T-helper 1 cell treated with Interleukin-12 subunit alpha and Interleukin-12 subunit beta and Interleukin-4 antibody, amounts not matched to agents 30 ng/mL and 1 ng/mL, for 36 hours (primary cell): Measurements from ENCODE around the gene PKLR. TPM values are rescaled to one million over a fixed set of nuclear protein-coding genes. Genes with fewer than 3 reads are reported as not detected.
"Not testable (repeated sequence)": the region's sequence is repeated elsewhere in the genome, so short reads cannot be mapped to it uniquely, and the experiment has no call there.

Experiments
- intact Hi-C: fragments of 100-400 bp; cut with micrococcal nuclease; formaldehyde crosslinking; loops from one replicate; pipeline ENCODE4 v1.15.1; 2024
- total RNA-seq: library from RNA; stranded (reverse); gene quantifications from 2 replicates; pipeline ENCODE4 v1.2.3, GENCODE V29; 2022

The PKLR gene
- not detected in 2 replicates for total RNA-seq

GRCh38 chr1:155301342-155301841 lies at the start of gene PKLR:
PKLR (minus strand) TSS chr1:155301438; CDS start chr1:155301395, 43 bp downstream.
- intact Hi-C loops: no loop called here

DNA sequence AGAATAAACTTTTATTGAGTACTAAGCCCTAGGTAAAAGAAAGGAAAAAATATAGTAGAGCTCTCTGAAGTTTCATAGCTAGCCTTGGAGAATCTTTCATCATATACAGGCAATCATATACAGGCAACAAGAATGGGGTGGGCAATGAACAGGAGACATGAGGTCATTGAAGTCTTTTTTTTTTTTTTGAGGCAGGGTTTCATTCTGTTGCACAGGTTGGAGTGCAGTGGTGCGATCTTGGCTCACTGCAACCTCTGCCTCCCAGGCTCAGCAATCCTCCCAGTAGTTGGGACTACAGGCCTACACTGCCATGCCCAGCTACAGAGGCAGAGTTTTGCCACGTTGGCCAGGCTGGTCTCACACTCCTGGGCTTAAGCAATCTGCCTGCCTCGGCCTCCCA lies 41.6 kb upstream of the PKLR start:
- intact Hi-C loops: no loop called here

DNA sequence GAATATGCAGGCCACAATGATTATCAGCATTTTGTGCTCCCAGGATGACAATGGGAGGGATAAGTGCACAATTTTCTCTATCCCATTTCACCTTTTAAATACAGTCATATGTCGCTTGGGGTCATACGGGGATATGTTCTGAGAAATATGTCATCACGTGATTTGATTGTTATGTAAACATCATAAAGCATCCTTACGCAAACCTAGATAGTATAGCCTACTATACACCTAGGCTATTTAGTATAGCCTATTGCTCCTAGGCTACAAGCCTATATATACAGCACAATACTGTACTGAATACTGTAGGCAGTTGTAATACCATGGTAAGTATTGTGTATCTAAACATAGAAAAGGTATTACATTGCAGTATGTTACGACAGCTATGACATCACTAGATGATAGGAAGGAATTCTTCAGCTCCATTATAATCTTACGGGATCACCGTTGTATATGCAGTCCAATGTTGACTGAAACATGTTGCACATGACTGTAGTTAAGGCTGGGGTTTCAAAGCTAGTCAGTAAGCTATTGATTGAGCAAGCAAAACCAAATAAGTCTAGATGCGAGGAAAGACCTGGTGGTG lies 38.4 kb upstream of the PKLR start:
- intact Hi-C loops: loop anchor here (5.0 kb wide), 1 partner anchor 163 kb away; no protein-coding TSS in a partner anchor

DNA sequence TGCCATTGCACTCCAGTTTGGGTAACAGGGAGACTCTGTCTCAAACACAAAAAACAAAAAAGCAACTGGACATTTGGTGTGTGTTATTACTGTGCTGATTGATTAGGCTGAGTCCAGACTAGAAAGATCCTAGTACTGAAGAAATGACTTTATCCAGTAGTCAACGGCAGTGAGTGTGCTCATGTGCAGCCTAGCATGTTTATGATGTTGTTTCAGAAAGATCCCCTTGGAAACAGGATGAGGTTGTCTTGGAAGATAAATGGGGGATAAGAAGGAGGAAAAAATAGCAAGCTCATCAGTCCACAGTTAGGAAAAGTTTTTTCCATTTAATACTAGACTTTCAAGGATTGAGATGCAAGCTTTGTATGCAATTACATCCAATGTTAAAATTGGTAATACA lies 33.7 kb upstream of the PKLR start:
- intact Hi-C loops: loop anchor here (5.0 kb wide), 1 partner anchor 167 kb away; no protein-coding TSS in a partner anchor

DNA sequence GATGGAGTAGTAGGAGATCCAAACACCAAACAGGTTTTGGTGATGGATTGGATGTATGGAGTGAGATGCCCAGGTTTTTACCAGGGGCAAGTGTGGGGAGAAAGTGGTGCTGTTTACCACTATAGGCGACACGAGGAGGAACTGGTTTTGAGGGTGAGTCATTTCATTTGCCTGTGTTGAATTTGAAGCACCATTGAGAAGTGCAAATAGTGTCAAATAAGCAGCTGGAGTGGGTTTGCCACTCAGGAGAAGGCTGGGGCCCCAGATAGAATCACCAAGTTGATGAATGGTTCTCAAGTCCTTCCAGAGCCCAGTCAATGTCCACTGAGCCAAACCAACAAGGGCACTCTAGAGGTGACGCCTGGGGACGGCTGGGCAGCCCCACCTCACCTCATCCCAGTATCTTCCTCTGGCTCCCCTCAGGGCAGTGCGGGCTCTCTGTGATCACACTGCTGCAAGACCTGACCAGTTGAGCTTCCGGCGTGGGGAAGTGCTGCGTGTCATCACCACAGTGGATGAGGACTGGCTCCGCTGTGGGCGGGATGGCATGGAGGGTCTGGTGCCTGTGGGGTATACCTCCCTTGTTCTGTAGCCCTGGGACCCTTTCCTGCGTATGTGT lies 28.9 kb upstream of the PKLR start:
- intact Hi-C loops: no loop called here

GRCh38 chr1:155328856-155329255 lies 27.6 kb upstream of the PKLR start:
- intact Hi-C loops: not testable (repeated sequence)

DNA sequence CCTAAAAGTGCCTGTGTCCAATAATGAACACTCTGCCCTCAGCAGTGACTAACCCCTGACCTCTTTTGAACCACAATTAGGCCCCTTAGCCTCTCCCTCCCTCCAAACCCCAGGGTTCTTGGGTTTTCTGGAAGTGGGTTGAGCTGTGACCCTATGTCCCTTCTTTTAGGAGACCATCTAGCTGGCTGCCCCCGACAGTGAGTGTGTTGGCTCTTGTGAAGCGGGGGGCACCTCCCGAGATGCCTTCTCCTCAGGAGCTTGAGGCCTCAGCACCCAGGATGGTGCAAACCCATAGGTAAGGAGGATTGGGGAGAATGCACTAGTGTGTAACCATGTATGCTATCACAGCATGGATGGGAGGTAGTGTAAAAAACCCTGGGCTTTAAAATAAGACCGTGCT lies 26.7 kb upstream of the PKLR start:
- intact Hi-C loops: no loop called here

DNA sequence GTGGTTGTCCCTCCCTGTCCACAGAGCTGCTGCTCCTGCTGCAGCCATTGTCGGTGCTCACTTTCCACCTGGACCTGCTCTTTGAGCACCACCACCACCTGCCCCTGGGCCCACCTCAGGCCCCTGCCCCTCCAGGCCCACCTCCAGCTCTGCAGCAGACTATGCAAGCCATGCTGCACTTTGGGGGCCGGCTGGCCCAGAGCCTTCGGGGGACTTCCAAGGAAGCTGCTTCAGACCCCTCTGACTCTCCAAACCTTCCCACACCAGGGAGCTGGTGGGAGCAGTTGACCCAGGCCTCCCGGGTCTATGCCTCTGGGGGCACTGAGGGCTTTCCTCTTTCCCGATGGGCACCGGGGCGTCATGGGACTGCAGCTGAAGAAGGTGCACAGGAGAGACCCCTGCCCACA lies 25.4 kb upstream of the PKLR start:
- intact Hi-C loops: no loop called here

DNA sequence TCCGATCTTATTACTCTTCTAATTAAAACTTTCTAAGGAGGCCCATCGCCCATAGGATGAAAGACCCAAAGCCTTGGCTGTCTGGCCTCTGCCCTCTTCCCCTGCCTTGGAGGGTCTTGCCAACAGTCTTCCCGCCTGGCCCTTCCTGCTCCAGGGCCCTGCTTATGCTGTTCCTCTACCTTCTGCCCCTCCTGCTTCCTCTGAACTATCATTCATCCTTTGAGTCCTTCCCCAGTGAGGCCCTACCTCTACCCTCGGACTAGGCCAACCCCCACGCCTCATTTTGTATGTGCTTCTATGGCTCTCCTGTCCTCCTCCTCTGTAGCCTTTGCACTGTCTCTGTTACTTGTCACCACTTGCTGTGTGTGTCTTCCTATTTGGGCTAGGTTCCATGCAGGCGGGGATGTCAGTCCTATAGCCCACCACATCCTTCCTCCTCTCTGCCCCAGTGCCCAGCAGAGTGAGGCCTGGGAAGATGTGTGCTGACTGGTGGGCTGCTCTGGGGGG lies 24.8 kb upstream of the PKLR start:
- intact Hi-C loops: no loop called here

DNA sequence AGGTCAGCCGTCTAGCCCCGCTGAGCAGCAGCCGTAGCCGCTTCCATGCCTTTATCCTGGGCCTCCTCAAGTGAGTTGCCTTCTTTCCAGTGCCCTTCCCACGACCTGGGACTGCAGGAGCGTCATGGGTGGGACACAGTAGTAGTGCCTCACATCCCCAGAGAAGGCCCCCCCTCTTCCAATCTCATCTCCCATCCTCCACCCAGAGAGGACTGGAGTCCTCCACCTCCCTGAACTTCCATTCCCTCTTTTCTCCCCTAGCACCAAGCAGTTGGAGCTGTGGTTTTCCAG lies 24.3 kb upstream of the PKLR start:
- intact Hi-C loops: loop anchor here (2.0 kb wide), 1 partner anchor 131 kb away; no protein-coding TSS in a partner anchor

DNA sequence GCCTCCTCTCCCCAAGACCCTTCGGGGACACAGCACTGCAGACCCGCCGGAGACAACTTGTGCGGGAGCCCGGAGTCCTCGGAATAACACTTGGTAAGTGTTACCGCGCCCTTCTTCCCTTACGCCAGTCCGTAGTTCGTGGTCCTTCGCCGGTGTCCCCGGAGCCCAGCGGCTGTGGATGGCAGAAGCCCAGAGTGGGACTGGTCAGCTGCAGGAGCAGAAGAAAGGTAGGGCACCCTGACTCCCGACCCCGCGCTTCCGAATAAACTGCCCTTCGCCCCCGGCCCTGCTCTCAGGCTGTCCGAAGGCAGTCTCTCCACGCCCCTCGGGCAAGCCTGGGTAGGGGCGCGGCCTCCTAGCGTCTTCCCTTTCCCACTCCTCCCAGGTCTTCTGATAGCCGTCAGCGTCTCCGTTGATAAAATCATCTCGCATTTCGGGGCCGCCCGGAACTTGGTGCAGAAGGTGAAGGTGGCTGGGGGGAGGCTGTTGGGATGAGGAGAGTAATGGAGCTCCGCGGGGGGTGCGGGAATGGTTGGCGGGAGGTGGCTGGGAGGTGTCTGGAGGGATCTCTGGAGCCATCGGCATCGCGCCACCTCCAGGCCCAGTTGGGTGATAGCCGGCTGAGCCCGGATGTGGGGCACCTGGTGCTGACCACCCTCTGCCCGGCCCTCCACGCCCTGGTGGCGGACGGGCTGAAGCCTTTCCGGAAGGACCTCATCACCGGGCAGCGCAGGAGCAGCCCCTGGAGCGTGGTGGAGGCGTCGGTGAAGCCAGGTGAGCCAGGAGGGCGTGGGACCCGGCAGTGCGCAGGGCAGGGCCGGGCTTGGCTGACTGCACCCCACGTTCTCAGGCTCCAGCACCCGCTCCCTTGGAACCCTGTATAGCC lies 23.7 kb upstream of the PKLR start:
- intact Hi-C loops: loop anchor here (1.0 to 5.0 kb wide), 7 partner anchors 130 to 1012 kb away; partner anchors contain the start of genes ASH1L, CCT3, GON4L and SLC50A1

- intact Hi-C loops: loop anchor here (1.0 to 5.0 kb wide), 7 partner anchors 129 to 1013 kb away; partner anchors contain the start of genes ASH1L, CCT3, GON4L and SLC50A1
These were observed 22.9 kb upstream of the PKLR start for GRCh38 chr1:155324037-155324716.

GRCh38 chr1:155323729-155324036 lies 22.4 kb upstream of the PKLR start:
- intact Hi-C loops: loop anchor here (1.0 to 5.0 kb wide), 16 partner anchors 15 to 1014 kb away; partner anchors contain the start of genes ASH1L, CCT3, CLK2 and FDPS

GRCh38 chr1:155322953-155323728 lies 21.9 kb upstream of the PKLR start:
- intact Hi-C loops: loop anchor here (1.0 to 5.0 kb wide), 13 partner anchors 15 to 1014 kb away; partner anchors contain the start of genes CCT3, CLK2, FDPS and GON4L

- intact Hi-C loops: loop anchor here (2.0 to 5.0 kb wide), 5 partner anchors 146 to 1015 kb away; partner anchors contain the start of genes CCT3, GON4L, SLC50A1 and SYT11
These were observed 21.3 kb upstream of the PKLR start for GRCh38 chr1:155322571-155322952.

DNA sequence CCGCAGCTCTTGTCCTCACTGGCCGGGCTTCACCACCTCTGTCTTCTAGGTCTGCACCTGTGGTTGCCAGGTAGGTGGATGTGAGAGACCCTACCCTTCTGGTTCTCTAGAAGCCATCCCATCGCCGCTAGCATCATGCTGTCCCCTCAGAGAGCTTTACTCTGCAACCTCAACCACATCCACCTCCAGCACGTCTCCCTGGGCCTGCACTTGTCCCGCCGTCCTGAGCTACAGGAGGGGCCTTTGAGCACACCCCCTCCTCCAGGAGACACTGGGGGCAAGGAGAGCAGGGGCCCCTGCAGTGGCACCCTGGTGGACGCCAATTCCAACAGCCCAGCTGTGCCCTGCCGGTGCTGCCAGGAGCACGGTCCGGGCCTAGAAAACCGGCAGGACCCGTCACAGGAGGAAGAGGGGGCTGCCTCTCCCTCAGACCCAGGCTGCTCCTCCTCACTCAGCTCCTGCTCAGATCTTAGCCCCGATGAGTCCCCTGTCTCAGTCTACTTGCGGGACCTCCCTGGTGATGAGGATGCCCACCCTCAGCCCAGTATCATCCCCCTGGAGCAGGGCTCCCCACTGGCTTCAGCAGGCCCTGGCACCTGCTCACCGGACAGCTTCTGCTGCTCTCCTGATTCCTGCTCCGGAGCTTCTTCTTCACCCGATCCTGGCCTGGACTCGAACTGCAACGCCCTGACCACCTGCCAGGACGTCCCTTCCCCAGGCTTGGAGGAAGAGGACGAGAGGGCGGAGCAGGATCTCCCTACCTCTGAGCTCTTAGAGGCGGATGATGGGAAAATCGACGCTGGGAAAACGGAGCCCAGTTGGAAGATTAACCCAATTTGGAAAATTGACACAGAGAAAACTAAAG lies 20.6 kb upstream of the PKLR start:
- intact Hi-C loops: loop anchor here (2.0 to 5.0 kb wide), 5 partner anchors 145 to 1015 kb away; partner anchors contain the start of genes CCT3, GON4L, SLC50A1 and SYT11

DNA sequence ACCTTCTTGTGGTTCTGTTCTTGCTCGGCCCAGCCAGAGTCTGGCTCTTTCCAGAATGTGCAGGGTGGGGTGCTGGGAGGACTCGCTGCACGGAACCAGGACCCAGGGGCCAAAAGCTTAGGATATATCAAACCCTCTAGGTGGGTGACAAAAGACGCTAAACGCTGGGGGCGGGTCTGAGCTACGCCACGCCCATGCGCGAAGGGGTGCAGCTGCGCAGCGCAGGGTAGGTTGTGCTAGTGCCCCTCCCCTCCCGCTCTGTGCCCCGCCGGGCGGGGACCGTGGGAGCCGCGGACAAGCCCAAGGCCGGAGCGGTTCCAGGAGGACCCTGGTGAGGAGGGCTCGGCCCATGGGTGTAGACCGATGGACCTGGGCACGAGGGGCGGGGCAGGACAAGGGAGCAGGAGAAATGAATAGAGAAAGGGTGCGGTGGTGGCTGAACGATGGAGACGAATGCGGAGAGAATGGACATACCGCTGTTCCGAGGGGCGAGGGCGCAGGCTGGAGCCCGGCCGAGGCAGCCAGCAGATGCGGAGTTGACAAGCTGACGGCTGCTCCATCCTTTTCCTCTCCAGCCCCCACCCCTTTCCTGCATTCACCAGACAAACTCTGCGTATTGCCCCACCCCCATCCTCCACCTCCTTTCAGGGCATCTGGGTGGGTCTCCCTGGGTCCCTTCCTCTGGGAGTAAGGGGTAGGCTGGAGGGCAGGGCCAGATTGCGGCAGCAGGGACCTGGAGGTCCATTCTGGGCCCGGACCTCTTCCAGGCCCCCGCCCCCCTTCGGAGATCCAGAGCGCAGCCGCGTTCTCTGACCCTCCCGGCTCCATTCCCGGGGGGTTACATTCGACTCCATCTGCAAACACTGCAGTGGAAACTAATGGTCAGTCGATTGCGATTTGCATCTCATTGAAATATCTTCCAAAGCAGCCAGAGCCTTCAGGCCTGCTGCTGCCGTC lies 19.7 kb upstream of the PKLR start, which contains the start of gene RUSC1:
Gene RUSC1 (plus strand): TSS at position 234 of the 957 bp plus-strand sequence. CDS start 880 bp downstream, outside the sequence.
- intact Hi-C loops: loop anchor here (5.0 kb wide), 4 partner anchors 181 to 1016 kb away; partner anchors contain the start of genes CCT3, GON4L, SLC50A1 and SYT11
